NCI-H526 (cell line): ENCODE data around the gene IDE.

Source experiments
- DNase-seq, 2 experiments: peaks; one replicate each; lab custom pipeline; 2025; lab: John Stamatoyannopoulos, UW

IDE gene

GRCh38 chr10:92567952-92568600 is 5.8 kb downstream of the IDE start:
- DNase-seq: peak in 1 of 2 experiments; percentile 8

GRCh38 chr10:92562424-92562823 is 11.5 kb downstream of the IDE start:
- no peak for DNase-seq

- no peak for DNase-seq
Measured at GRCh38 chr10:92559046-92559445, 14.8 kb downstream of the IDE start.

- no peak for DNase-seq
Measured at GRCh38 chr10:92553959-92554358, 19.9 kb downstream of the IDE start.

- DNase-seq: no peak
Measured at GRCh38 chr10:92552310-92552709, 21.6 kb downstream of the IDE start.

DNA sequence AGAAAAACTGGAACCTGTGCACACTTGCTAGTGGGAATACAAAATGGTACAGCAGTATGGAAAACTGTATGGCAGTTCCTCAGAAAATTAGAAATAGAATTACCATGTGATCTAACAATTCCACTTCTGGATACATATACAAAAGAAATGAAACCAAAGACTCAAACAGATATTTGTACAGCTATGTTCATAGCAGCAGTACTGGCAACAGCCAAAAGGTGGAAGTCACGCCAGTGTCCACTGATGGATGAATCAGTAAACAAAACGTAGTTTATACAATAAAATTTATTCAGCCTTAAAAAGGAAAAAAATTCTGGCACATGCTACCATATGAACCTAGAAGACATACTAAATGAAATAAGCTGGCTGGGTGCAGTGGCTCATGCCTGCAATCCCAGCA is 23.0 kb downstream of the IDE start:
- no peak for DNase-seq

DNA sequence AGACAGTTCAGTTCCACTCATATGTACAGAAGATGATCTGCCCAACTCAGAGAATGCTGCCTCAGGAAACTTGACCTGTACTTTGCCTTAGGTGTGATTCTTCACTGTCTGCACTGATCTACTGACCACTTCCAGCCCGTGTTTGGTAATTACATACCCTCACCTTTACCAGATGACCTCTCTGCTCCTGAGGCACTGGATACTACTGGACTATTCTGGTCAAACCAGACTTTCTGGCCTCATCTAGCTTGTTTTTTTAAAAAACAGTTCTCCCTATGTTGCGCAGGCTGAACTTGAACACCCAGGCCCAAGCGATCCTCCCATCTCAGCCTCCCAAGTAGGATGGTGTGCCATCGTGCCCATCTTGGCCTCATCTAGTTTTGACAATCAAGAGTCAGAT is 26.2 kb downstream of the IDE start:
- no peak for DNase-seq

DNA sequence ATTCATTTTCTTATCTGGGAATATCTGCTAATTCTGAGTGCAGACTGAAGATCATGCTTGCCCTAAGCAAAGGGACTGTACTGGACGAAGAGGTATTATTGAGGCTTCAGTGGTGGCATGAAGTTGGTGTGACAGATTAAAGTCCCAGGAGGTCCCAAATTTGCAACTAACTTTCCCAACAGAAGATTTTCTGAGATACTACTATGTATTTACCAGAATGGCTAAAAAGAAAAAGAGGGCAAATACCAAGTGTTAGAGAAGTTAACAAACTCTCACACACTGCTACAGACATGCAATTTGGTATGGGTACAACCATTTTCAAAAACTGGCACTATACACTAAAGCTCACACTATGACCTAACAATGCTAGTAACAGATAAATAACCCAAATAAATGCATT is 28.3 kb downstream of the IDE start:
- DNase-seq: no peak

GRCh38 chr10:92544296-92544695 is 29.6 kb downstream of the IDE start:
- DNase-seq: no peak

DNA sequence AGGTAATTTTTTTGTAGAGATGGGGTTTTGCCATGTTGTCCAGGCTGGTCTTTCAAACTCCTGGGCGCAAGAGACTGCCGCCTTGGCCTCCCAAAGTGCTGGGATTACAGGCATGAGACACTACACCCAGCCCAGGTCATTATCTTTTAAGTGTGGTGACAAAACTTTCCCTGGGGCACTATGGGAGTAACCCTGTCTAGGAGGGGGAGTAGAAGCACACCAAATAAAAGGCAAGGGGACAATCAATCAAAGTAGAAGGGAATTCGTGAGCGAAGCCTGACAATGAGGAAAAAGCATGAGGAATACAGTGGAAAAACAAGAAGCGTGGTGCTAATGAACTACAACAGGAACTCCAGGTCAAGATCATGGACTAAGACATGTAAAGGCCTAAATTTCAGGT is 31.4 kb downstream of the IDE start:
- no peak for DNase-seq

GRCh38 chr10:92541583-92541982 is 32.3 kb downstream of the IDE start:
- peak in 1 of 2 experiments; percentile 6 for DNase-seq

DNA sequence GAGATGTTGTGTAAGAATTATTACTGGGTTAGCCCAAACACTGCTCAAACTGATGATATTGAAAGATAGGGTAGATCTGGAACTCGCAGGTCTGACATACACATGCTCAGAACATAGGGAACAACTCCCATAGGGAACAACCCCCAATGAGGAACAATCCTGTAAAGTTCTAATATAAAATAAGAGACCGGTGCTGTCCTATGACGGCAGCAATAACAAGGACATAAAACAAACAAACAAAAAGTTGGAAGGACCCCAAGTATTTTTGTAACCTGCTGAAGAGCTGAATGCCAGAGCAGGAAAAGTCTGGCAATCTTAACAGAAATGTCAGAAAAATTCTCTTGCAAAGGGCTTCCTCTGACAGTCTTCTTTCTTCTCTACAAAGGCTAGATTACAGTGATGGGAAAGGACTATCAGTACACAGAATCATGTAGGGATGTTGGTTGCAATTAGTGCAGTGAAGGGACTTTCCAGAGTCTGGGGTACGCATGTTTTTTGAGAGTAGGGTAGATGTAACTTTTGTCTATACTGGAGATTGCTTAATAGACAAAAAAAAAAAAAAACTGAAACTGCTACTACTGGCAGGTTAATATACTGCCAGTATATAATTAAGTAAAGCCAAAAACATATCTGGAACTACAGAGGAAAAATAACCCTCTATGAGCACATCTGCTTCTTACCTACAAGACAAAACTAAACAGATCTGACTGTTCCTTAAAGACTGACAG is 35.5 kb downstream of the IDE start:
- DNase-seq: no peak

DNA sequence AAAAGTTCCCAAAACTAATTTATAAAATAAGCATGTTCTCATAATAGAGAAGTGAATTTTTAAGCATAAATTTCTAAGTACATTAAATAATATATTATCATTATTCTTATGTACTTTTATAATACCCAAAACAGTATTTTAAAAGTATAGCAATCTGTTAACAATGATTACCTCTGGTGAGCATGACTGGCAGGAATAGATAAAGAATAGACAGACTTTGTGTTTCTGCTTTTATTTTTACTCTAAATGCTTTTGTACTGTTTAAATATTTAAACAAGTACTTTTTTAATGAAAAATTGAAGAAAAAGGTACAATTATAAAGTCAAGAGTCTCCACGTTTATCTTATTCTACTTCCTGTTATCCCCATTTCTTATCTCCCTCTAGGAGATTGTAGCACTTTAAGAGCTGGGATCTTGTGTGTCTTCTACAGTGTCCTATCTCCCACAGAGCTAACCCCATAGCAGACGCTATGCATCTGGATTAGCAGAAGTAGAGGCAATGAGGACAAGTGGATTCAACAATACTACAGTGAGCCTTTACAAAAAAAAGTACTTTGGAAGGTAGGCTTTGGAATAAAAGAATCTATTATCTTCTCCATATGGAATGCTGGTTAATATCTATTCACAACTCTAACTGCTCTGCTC is 42.9 kb downstream of the IDE start:
- DNase-seq: no peak

- DNase-seq: no peak
Measured at GRCh38 chr10:92530421-92530820, 43.5 kb downstream of the IDE start.

DNA sequence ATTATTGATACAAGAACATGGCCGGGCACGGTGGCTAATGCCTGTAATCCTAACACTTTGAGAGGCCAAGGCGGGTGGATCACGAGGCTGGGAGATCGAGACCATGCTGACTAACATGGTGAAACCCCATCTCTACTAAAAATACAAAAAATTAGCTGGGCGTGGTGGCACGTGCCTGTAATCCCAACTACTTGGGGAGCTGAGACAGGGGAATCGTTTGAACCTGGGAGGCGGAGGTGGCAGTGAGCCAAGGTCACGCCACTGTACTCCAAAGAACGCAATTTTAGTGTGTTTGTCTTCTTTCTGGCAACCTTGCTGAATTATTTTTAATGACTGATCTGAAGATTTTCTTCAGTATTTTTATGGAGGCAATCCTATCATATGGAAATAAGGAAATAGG is 46.2 kb downstream of the IDE start:
- no peak for DNase-seq

DNA sequence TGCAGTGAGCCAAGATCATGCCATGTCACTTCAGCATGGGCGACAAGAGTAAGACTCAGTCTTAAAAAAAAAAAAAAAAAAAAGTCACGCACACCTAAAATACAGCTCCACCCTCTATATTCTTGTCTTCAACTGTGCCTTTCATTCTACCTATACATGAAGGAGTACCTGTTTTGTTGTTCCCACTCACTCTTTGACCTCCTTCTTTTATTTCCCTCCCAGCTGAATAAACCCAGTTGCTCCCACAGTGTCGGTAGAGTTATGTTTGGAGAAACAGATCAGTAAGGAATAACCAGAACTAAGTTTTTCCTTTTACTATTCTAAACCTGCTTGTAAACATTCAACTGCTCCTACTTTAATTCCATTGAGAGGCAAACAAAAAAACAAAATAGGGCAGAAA is 50.3 kb downstream of the IDE start:
- DNase-seq: no peak

- peak; percentile 24 to 72 for DNase-seq
Measured at GRCh38 chr10:92517034-92517655, 56.7 kb downstream of the IDE start.

DNA sequence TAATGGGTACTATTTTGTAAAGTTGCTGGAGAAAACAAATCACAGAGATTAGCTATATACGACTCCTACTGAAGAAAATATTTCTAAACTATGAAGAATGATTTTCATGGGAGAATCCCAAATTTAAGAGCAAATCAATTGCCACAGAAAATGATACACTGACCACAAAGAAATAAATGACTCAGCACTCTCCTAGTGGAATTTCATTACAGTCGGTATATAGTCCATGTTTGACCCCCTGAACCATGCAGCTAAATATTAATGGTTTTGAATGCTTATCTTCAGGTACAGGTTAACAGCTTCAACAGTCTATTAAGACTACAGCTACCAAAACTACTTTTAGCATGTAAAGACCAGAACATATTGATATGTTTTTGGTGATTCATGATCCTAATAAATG is 65.0 kb downstream of the IDE start:
- no peak for DNase-seq

DNA sequence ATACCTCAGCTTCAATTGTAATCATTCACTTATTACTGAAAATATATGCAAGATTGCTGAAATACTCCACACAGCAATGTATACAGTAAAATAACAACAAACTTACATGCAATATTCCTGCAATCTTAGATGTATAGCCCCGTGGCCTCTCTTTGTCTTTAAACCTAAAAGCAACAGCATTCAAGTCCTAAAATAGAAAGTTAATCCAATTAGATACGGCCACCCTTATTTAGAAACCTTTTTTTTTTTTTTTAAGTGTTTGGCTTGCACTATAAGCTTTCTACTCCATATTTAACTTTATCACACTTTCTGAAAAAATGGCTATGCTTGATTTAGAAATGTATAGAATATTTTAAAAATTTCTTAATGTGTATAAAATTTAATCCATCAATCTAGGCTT is 67.6 kb downstream of the IDE start:
- no peak for DNase-seq

- no peak for DNase-seq
Measured at GRCh38 chr10:92505044-92505443, 68.8 kb downstream of the IDE start.

GRCh38 chr10:92502296-92502808 is 71.5 kb downstream of the IDE start:
- no peak for DNase-seq

DNA sequence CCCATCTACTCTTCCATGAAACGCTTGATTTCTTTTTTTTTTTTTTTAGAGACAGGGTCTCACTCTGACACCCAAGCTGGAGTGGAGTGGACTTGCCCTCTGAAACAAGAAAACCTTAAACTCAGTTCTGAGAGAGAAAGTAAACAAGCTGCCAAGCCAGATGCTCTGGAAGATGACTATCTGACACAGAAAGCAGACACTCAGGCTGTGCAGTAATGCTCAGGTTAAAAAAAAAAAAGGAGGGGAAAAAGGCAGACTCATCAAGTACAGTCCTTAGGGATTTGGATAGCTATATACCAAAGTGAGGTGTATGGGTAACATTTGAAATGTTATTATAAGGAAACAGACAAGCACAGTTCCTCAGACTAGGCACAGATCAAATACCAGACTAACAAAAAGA is 80.5 kb downstream of the IDE start:
- no peak for DNase-seq

- no peak for DNase-seq
Measured at GRCh38 chr10:92492748-92493240, 81.1 kb downstream of the IDE start.
